ENCODE measurements around the gene FRMD4A. TPM values are rescaled to one million over a fixed set of nuclear protein-coding genes. Genes with fewer than 3 reads are reported as not detected.

FRMD4A gene
- total and polyA plus RNA-seq, 2 of the 4 experiments (the other 2 are of a cell fraction), result 30.3 to 68.8 TPM

DNA sequence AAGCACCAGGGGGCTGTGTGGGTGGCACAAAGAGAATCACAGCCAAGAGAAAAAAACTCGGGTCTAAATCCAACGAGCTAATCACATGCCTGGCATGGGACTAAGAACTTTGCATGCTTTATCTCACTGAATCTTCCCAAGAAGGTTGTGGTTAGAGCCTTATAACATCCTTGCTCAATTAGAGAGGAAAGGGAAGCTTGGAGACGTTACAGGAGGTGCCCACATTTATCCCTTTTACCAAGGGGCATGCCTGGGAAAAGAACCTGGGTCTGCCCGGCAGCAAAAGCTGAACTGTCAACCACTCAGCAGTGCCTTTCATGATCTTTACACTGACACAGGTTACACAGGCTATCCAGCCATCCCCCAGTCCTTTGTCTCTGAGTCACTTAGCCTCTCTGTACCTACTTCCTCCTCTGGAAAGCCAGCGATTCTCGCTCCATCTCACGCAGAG is 553.8 kb downstream of the FRMD4A start:
- no peak for ATAC-seq (ENCODE audit: low read depth)
- H3K23ac ChIP-seq (ENCODE audit: low read depth, low read length), result peak overlapping the region; percentile 22; the same call in 1 of the 2 replicates
- peak overlapping the region; percentile 73 for H2BK120ac ChIP-seq (ENCODE audit: low read depth, low read length)
- H2AFZ ChIP-seq (replicated peaks; ENCODE audit: low read length, poor library complexity), result no peak overlapping the region
- peak overlapping the region; percentile 82; the same call in 1 of the 2 replicates for H2BK20ac ChIP-seq (ENCODE audit: low read depth, low read length)
- in situ Hi-C loops (cut with MboI; ENCODE audit: low sequenced_read_pairs), result loop anchor here (5.0 to 10.0 kb wide), 3 partner anchors 110 to 402 kb away; no protein-coding TSS in a partner anchor
- intact Hi-C loops (cut with micrococcal nuclease), result loop anchor here (5.0 kb wide), 1 partner anchor 405 kb away; no protein-coding TSS in a partner anchor
- H4K8ac ChIP-seq (ENCODE audit: low read depth in 2 of 2, low read length in 2 of 2), result peak overlapping the region in 1 of 2 experiments; percentile 50; a peak in 3 of 4 replicates
- H4K20me1 ChIP-seq (ENCODE audit: insufficient read depth, low read length), result no peaks in the 10 kb centered on the region
- H3K9me1 ChIP-seq (ENCODE audit: insufficient read depth, low read length), result peaks cover 12% of the 10 kb centered on the region; the same call in 1 of the 2 replicates
- H2AK9ac ChIP-seq (replicated peaks; ENCODE audit: low read depth, low read length, poor library complexity), result no peak overlapping the region
- no peaks in the 10 kb centered on the region for H3K27me3 ChIP-seq (ENCODE audit: control insufficient read depth, insufficient read depth, low read length)
- no peak overlapping the region for H3K9ac ChIP-seq (ENCODE audit: low read depth, low read length)
- peak overlapping the region; percentile 12; the same call in 1 of the 2 replicates for H3K14ac ChIP-seq (replicated peaks; ENCODE audit: low read depth, low read length)
- 0 out of 2 replicates have a peak overlapping the region, but pooled peaks have one; percentile 29 for H4K91ac ChIP-seq (ENCODE audit: insufficient read depth, low read depth, low read length)
- peak overlapping the region; percentile 66 for H3K4ac ChIP-seq (ENCODE audit: low read depth, low read length)
- no peak overlapping the region for H4K5ac ChIP-seq (ENCODE audit: low read depth, low read length)
- no peak overlapping the region for H3K4me2 ChIP-seq (ENCODE audit: low read depth, low read length)
- peaks cover 2% of the 10 kb centered on the region for H3K9me3 ChIP-seq (ENCODE audit: control insufficient read depth, insufficient read depth, low read length)
- no peak overlapping the region for H3K56ac ChIP-seq (ENCODE audit: extremely low read depth, insufficient read depth, low read length)
- peaks cover 21 to 51% of the 10 kb centered on the region in 2 experiments; a peak in 3 of 4 replicates for H3K79me1 ChIP-seq (ENCODE audit: low read depth in 1 of 2, low read length in 2 of 2)
- no TSS peak for BruUV-seq (replicated peaks)
- peak overlapping the region; percentile 35; the same call in 1 of the 2 replicates for H3K27ac ChIP-seq (ENCODE audit: insufficient read depth, low read length)
- ChIA-PET POLR2A (ENCODE audit: unreplicated experiment) (interaction anchor here (1.0 kb wide), 1 partner anchor 12 kb away, joined by 4 read pairs; no protein-coding TSS in a partner anchor), CTCF (interaction anchor here (0.7 to 0.8 kb wide), 2 partner anchors 117 to 280 kb away, joined by 3 read pairs; no protein-coding TSS in a partner anchor)
- peak overlapping the region; percentile 15; the same call in 1 of the 3 replicates for H2BK15ac ChIP-seq (ENCODE audit: low read depth, low read length)
- no peak overlapping the region for H3K4me3 ChIP-seq (ENCODE audit: insufficient read depth, low read depth, low read length)
- peaks cover 7% of the 10 kb centered on the region for H3K36me3 ChIP-seq (ENCODE audit: control insufficient read depth, insufficient read depth, low read length)
- dilution Hi-C loops (cut with HindIII; ENCODE audit: low sequenced_read_pairs, unreplicated experiment), result no loop called here
- peak; percentile 35 for DNase-seq
- WGBS, 2 experiments (ENCODE audit: extremely low coverage in 2 of 2, insufficient read length in 1 of 2), result 39% methylated on average over 2 of the region's 7 CpGs; no CpG with 5 or more reads in 1 of the 2 experiments
- H2AK5ac ChIP-seq (ENCODE audit: low read depth, low read length), result peak overlapping the region; percentile 70; the same call in 1 of the 2 replicates
- peak overlapping the region; percentile 52 for H2BK5ac ChIP-seq (ENCODE audit: low read depth, low read length, poor library complexity, severe bottlenecking)
- peak overlapping the region; percentile 14; the same call in 1 of the 2 replicates for H3K18ac ChIP-seq (ENCODE audit: low read depth, low read length)
- H3K4me1 ChIP-seq (ENCODE audit: control insufficient read depth, insufficient read depth, low read length), result peaks cover 11% of the 10 kb centered on the region
- peak; percentile 52; the same call in 1 of the 2 replicates for TF ChIP-seq BHLHE40 (IDR thresholded peaks at IDR 0.05; ENCODE audit: low read depth, low read length)
- TF ChIP-seq RCOR1 (IDR thresholded peaks at IDR 0.05; ENCODE audit: insufficient replicate concordance, low read length), result no peak
- TF ChIP-seq, protein P1, sequence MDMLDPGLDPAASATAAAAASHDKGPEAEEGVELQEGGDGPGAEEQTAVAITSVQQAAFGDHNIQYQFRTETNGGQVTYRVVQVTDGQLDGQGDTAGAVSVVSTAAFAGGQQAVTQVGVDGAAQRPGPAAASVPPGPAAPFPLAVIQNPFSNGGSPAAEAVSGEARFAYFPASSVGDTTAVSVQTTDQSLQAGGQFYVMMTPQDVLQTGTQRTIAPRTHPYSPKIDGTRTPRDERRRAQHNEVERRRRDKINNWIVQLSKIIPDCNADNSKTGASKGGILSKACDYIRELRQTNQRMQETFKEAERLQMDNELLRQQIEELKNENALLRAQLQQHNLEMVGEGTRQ (IDR thresholded peaks at IDR 0.05; ENCODE audit: low read depth, low read length), result no peak
- TF ChIP-seq NFE2L2 (IDR thresholded peaks at IDR 0.05; ENCODE audit: low read depth, low read length), result no peak

Data from IMR-90 (cell line).